Muscle layer of colon (tissue), 2 donors: ENCODE data around the gene FLYWCH1.

Experiments used
- H3K27ac ChIP-seq: one replicate; pipeline ENCODE4 v1.7.0; 2013; ENCODE audit warnings: low read depth, mild to moderate bottlenecking, low read length, moderate library complexity
- H3K27me3 ChIP-seq, 2 donors: one replicate each; pipeline ENCODE4 v1.7.0; 2013; ENCODE audit warnings: low read length in 2 of 2, mild to moderate bottlenecking in 2 of 2; ENCODE audit not compliant: insufficient read depth in 2 of 2, control insufficient read depth in 1 of 2
- H3K36me3 ChIP-seq: one replicate; pipeline ENCODE4 v1.7.0; 2013; ENCODE audit warnings: mild to moderate bottlenecking, low read length; ENCODE audit not compliant: insufficient read depth
- H3K4me1 ChIP-seq: one replicate; pipeline ENCODE4 v1.7.0; 2013; ENCODE audit warnings: mild to moderate bottlenecking, low read length; ENCODE audit not compliant: insufficient read depth
- H3K4me3 ChIP-seq, 2 donors: one replicate each; pipeline ENCODE4 v1.7.0; 2013; ENCODE audit warnings: low read length in 2 of 2, low read depth in 1 of 2, mild to moderate bottlenecking in 1 of 2, moderate library complexity in 1 of 2
- H3K9ac ChIP-seq: one replicate; pipeline ENCODE4 v1.7.0; 2013; ENCODE audit warnings: low read length
- H3K9me3 ChIP-seq: one replicate; pipeline ENCODE4 v1.7.0; 2013; ENCODE audit warnings: mild to moderate bottlenecking, low read length
- donor health status: abdominal sarcoma.
- donor health status: Adenocarcinoma of cecum.

FLYWCH1 gene

DNA sequence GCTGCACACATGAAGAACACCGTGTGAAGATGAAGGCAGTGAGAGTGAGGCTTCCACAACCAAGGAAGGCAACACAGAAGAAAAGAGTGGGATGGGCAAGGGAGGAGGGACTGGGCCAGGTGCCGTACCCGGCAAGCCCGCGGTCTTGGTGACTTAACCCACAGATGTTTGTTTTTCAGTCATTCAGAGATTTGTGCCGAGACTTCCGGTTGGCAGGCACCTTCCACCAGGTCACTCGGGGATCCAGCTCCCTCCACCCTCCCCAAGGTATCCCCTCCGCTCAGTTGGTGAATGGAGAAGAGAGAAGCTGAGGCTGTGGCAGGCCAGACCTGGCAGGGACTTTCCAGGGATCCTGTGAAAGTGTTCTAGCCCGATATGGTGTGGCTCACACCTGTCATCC lies 47.5 kb downstream of the FLYWCH1 start:
- Histone ChIP-seq H3K4me1 (peaks cover 3% of the 10 kb centered on the region), H3K27me3 (peaks cover 19 to 74% of the 10 kb centered on the region in 2 donors), H3K4me3 (no peak overlapping the region), H3K36me3 (no peaks in the 10 kb centered on the region), H3K9ac (no peak overlapping the region), H3K9me3 (no peaks in the 10 kb centered on the region), H3K27ac (no peak overlapping the region)

DNA sequence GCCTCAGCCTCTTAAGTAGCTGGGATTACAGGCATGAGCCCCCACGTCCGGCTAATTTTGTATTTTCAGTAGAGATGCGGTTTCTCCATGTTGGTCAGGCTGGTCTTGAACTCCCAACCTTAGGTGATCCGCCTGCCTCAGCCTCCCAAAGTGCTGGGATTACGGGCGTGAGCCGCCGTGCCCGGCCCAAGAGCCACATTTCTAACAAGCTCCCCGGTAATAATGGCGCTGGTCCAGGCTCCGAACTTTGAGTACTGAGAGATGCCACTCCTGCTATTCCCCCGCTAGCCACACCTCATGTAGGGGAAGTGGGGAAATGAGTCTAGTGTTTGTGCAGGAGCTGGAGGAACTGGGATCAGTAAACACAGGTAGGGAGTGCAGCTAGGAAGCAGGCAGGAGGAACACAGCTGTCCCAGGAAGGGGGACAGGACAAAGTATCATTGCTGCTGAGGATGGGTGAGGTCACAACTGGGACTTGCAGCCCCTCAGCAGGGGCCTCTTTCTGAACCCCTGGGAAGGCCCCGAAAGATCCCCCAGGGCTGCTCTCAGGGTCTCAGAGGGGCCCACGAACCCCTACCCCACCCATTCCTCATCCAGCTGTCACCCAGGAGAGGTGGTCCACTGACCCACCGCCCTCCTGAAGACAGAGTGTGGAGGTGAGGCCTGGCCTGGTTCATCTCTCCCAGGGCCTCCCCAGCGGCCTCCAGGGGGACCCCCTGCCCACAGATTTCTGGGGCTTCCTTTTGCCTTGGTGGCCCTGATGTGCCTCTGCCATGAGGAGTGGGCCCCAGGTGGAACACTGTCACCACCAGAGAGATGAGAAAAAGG lies 48.7 kb downstream of the FLYWCH1 start:
- Histone ChIP-seq H3K9ac (no peak overlapping the region), H3K27me3 (peaks cover 29 to 75% of the 10 kb centered on the region in 2 donors)

DNA sequence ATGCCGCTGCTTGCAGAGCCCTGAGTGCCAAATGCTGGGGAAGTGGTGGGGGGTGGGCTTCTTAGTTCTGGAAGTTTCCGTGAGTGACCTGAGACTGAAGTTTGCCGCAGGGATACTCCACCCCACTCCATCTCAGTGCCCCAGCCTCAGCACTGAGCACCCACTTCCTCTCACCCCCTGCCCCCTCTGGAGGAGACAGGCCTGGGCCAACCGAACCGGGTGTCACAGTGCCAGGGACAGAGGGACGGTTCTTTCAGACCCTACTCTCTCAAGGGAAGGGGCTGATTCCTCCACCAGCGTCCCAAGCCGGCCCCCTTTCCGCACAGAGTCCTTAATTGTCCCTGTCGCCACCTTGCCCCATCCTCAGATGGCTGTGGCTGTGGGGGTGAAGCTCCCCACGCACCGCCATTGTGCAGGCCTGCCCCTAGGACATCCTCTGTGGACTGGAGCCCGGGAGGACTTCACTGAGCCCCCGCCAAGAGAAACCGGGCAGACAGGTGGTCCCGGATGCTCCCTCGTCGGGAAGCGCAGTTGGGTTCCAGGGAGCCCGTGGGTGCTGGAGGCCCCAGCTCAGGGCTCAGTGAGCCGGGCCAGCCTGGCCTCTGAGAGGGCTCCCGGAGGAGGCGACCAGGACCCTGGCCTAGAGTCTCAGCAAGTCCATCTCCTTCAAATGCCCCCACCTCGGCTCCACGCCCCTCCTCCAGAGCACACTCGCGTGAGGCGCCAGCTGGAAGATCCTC lies 50.8 kb downstream of the FLYWCH1 start:
- Histone ChIP-seq H3K27ac (no peak overlapping the region), H3K4me3 (no peak overlapping the region), H3K27me3 (peaks cover 41 to 82% of the 10 kb centered on the region in 2 donors), H3K36me3 (no peaks in the 10 kb centered on the region), H3K4me1 (peaks cover 7% of the 10 kb centered on the region), H3K9me3 (no peaks in the 10 kb centered on the region), H3K9ac (no peak overlapping the region)

More for the DNA sequence above, 48.7 kb downstream of the FLYWCH1 start:
- Histone ChIP-seq H3K4me1 (peaks cover 7% of the 10 kb centered on the region), H3K27ac (no peak overlapping the region), H3K4me3 (no peak overlapping the region), H3K9me3 (no peaks in the 10 kb centered on the region), H3K36me3 (no peaks in the 10 kb centered on the region)

DNA sequence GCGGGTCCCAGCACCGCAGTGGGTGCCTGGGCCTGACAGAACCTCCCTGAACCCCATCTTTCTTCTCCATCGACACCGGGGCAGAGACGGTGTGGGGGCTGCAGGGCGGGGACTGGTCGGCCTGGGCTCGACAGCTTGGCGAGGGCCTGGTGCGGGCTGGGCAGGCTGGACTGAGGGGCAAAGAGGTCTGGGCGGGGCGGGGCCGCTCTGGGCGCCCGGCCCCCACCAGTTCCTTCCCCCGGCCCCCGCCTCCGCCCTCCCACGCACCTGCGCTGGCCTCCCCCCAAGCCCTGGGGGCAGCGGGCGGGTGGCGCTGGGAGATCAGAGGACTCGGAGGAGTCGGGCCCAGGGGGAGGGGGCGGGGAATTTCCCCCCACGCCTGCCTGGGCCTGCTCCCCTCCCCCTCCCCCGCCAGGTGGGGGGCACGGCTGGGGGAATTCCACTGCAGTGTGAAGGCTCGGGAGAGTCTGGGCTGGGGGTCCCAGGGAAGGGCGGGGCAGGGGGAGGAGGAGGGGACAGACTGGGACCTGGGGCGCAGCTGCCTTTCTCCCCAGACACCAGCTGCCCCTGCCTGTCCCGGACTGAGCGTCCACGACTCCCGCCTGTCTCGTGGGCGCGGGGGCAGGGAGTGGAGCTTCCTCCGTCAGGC lies 51.5 kb downstream of the FLYWCH1 start:
- Histone ChIP-seq H3K9me3 (no peaks in the 10 kb centered on the region), H3K27ac (no peak overlapping the region), H3K36me3 (no peaks in the 10 kb centered on the region), H3K4me1 (peaks cover 9% of the 10 kb centered on the region), H3K4me3 (peak overlapping the region in 1 of 2 donors; percentile 27), H3K9ac (no peak overlapping the region), H3K27me3 (peaks cover 48 to 89% of the 10 kb centered on the region in 2 donors)

DNA sequence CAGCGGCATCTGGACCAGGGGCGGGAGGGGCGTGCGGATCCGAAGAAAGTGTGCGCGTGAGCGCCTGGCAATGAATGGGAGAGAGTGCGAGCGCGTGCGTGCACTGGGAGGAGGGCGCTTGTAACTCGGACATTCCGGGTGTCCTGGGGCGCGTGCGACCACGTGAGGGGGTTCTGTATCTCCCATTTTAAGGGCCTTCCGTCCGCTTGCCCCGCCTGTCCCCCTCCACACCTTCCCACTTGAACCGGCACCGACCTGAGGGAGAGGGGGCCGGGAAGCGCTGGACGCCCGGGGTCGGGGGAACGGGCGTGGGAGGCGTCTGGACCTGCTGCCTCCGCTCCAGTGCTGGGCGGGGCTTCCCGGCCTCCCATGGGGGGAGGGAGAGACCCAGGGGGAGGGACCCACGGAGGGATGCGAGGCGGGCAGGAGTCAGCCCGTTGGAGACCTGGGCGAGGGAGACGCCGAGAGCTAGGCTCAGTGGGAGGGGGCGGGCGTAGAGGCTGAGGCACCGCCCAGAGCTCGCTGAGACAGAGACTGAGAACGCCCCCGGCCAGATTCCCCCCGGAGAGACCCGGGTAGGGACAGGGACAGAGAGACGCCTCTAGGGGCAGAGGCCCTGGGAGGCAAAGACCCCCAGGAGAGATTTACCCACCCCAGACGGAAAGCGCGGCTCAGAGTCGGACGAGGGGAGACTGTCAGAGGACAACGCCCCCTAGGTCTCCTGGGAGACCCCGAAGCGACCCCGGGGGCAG lies 52.2 kb downstream of the FLYWCH1 start, which contains the start of gene KREMEN2:
KREMEN2 (plus strand) TSS at position 553 of the 752 bp plus-strand sequence. CDS start 246 bp downstream, outside the sequence.
- Histone ChIP-seq H3K36me3 (no peaks in the 10 kb centered on the region), H3K27me3 (peaks cover 54 to 95% of the 10 kb centered on the region in 2 donors), H3K4me1 (peaks cover 16% of the 10 kb centered on the region), H3K9me3 (no peaks in the 10 kb centered on the region), H3K9ac (no peak within 1 kb of the TSS), H3K27ac (no peak within 1 kb of the TSS), H3K4me3 (peak within 1 kb of the TSS in 1 of 2 donors; percentile 27)

- H3K27me3 ChIP-seq = peaks cover 54 to 93% of the 10 kb centered on the region in 2 donors
- peak overlapping the region in 1 of 2 donors; percentile 13 for H3K4me3 ChIP-seq
- H3K9me3 ChIP-seq = no peaks in the 10 kb centered on the region
- H3K4me1 ChIP-seq = peaks cover 16% of the 10 kb centered on the region
- no peaks in the 10 kb centered on the region for H3K36me3 ChIP-seq
- no peak overlapping the region for H3K9ac ChIP-seq
- H3K27ac ChIP-seq = no peak overlapping the region
Observed at GRCh38 chr16:2964475-2965336, 53.0 kb downstream of the FLYWCH1 start.

DNA sequence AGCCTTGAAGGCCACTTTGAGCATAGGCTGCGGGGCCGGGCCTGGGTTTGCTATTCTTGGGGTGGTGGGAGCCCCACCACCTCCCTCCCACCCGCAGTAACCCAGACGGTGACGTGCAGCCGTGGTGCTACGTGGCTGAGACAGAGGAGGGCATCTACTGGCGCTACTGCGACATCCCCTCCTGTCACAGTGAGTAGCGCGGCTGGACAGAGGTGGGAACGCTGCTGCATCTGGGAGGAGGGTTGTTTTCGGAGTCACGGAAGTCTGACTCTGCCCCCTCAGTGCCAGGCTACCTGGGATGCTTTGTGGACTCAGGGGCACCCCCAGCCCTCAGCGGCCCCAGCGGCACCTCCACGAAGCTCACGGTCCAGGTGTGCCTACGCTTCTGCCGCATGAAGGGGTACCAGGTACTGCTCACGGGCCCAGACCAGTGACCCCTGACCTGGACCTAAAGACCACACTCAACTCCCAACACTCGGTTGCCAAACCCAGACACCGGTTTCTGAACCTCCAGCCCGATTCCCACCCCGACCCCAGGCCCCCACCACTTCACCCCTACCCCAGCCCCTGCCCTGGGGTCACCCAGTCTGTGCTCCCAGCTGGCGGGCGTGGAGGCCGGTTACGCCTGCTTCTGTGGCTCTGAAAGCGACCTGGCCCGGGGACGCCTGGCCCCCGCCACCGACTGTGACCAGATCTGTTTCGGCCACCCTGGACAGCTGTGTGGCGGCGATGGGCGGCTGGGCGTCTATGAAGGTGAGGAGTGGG lies 54.5 kb downstream of the FLYWCH1 start:
- H3K27ac ChIP-seq = no peak overlapping the region

DNA sequence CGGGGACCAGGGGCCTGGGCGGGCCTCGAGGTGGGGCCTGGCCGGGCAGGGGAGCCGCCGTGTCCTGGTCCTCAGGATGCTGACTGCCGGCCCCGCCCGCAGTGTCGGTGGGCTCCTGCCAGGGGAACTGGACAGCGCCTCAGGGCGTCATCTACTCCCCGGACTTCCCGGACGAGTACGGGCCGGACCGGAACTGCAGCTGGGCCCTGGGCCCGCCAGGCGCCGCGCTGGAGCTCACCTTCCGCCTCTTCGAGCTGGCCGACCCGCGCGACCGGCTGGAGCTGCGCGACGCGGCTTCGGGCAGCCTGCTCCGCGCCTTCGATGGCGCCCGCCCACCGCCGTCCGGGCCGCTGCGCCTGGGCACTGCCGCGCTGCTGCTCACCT lies 55.1 kb downstream of the FLYWCH1 start:
- no peak overlapping the region for H3K27ac ChIP-seq
- H3K27me3 ChIP-seq = peaks cover 53 to 92% of the 10 kb centered on the region in 2 donors
- no peak overlapping the region for H3K4me3 ChIP-seq
- no peaks in the 10 kb centered on the region for H3K36me3 ChIP-seq
- H3K4me1 ChIP-seq = peaks cover 16% of the 10 kb centered on the region
- no peak overlapping the region for H3K9ac ChIP-seq
- H3K9me3 ChIP-seq = no peaks in the 10 kb centered on the region

More for the DNA sequence above, 54.5 kb downstream of the FLYWCH1 start:
- no peak overlapping the region for H3K9ac ChIP-seq
- H3K9me3 ChIP-seq = no peaks in the 10 kb centered on the region
- peaks cover 54 to 92% of the 10 kb centered on the region in 2 donors for H3K27me3 ChIP-seq
- peaks cover 16% of the 10 kb centered on the region for H3K4me1 ChIP-seq
- no peak overlapping the region for H3K4me3 ChIP-seq
- H3K36me3 ChIP-seq = no peaks in the 10 kb centered on the region

DNA sequence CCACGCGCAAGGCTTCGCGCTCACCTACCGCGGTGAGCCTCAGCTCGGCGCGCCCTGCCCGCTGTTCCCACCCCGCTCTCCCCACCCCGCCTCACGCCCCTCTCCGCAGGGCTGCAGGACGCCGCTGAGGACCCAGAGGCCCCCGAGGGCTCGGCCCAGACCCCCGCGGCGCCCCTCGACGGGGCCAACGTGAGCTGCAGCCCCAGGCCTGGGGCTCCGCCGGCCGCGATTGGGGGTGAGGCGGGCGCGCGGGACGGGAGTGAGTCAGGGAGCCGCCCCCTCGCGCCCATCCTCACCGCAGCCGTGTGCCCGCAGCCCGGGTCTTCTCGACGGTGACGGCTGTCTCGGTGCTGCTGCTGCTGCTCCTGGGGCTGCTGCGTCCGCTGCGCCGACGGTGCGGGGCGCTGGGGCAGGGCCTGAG lies 55.5 kb downstream of the FLYWCH1 start:
- H3K27me3 ChIP-seq = peaks cover 49 to 88% of the 10 kb centered on the region in 2 donors
- H3K27ac ChIP-seq = no peak overlapping the region
- no peak overlapping the region for H3K4me3 ChIP-seq
- H3K9me3 ChIP-seq = no peaks in the 10 kb centered on the region
- H3K9ac ChIP-seq = no peak overlapping the region
- peaks cover 16% of the 10 kb centered on the region for H3K4me1 ChIP-seq
- H3K36me3 ChIP-seq = no peaks in the 10 kb centered on the region
